Lower lobe of right lung (tissue), 2 donors: ENCODE results near the gene MAP2. TPM values are rescaled to one million over a fixed set of nuclear protein-coding genes. Genes with fewer than 3 reads are reported as not detected.
A peak's percentile ranks its signal among the peaks of the same experiment; 100 is the strongest.
"Not testable (repeated sequence)": the region's sequence is repeated elsewhere in the genome, so short reads cannot be mapped to it uniquely, and the experiment has no call there.

Source experiments
- ATAC-seq, 2 donors: fragments of 200-7000 bp; cut with Tn5 transposase; one replicate each; pipeline ENCODE4 v1.9.1; 2020 to 2022; ENCODE audit warnings: mild to moderate bottlenecking in 2 of 2, moderate library complexity in 2 of 2
- DNase-seq: peaks from one replicate; pipeline ENCODE4 v3.0.0-alpha.2; 2020
- H3K27ac ChIP-seq: fragments of 200-600 bp; one replicate; pipeline ENCODE4 v1.8.0; 2022
- H3K27me3 ChIP-seq: fragments of 200-600 bp; one replicate; pipeline ENCODE4 v1.8.0; 2022; ENCODE audit warnings: low read depth
- H3K36me3 ChIP-seq: fragments of 200-600 bp; one replicate; pipeline ENCODE4 v1.8.0; 2022; ENCODE audit warnings: mild to moderate bottlenecking
- H3K4me1 ChIP-seq: fragments of 200-600 bp; one replicate; pipeline ENCODE4 v1.8.0; 2022
- H3K4me3 ChIP-seq: fragments of 200-600 bp; one replicate; pipeline ENCODE4 v1.8.0; 2022; ENCODE audit warnings: mild to moderate bottlenecking
- H3K9me3 ChIP-seq: fragments of 200-600 bp; one replicate; pipeline ENCODE4 v1.8.0; 2022
- intact Hi-C: fragments of 100-400 bp; cut with DNase I; formaldehyde crosslinking; loops from one replicate; pipeline ENCODE4 v1.11.0; 2022
- total RNA-seq: library from RNA; stranded (reverse); fragmentation: NEBNext Ultra II Directional; extraction: Animal tissue kit (Norgen Biotek cat#: 25700); gene quantifications from one replicate; pipeline ENCODE4 v1.2.1, GENCODE V29; 2021
- TF ChIP-seq, protein P1 (sequence below): fragments of 200-600 bp; IDR thresholded peaks from one replicate; pipeline ENCODE4 v1.8.0; 2022; ENCODE audit warnings: antibody characterized with exemption, mild to moderate bottlenecking
- donor health status: DM: no; HTN: yes; CAD: no; lungs with severe emphysema.

MAP2 gene
- total RNA-seq, 1 donor from 2014 or later, result 22.6 TPM

DNA sequence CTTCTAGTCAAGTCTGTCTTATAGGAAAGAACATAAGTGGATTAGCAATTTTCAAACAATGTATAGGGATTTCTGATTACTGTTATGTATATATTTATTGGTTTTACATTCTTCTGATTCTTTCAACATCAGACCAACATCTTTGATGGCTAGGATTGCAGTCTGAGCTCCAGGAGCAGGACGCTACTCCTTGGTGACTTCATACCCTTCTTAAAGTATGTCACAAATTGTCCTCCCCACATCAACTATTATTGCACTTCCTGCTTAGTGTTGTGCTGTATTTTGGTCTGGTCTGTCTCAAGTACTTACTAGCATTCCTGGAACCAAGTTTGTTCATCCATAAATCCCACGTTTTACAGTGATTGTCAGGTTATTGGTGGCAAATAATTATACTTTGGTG is 49.0 kb downstream of the MAP2 start:
- Histone ChIP-seq H3K9me3 (no peaks in the 10 kb centered on the region), H3K4me3 (no peak overlapping the region), H3K36me3 (no peaks in the 10 kb centered on the region), H3K27ac (peak overlapping the region; percentile 8), H3K27me3 (no peaks in the 10 kb centered on the region), H3K4me1 (peaks cover 28% of the 10 kb centered on the region)
- no peak for DNase-seq
- intact Hi-C loops, result no loop called here
- TF ChIP-seq, protein P1, sequence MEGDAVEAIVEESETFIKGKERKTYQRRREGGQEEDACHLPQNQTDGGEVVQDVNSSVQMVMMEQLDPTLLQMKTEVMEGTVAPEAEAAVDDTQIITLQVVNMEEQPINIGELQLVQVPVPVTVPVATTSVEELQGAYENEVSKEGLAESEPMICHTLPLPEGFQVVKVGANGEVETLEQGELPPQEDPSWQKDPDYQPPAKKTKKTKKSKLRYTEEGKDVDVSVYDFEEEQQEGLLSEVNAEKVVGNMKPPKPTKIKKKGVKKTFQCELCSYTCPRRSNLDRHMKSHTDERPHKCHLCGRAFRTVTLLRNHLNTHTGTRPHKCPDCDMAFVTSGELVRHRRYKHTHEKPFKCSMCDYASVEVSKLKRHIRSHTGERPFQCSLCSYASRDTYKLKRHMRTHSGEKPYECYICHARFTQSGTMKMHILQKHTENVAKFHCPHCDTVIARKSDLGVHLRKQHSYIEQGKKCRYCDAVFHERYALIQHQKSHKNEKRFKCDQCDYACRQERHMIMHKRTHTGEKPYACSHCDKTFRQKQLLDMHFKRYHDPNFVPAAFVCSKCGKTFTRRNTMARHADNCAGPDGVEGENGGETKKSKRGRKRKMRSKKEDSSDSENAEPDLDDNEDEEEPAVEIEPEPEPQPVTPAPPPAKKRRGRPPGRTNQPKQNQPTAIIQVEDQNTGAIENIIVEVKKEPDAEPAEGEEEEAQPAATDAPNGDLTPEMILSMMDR, result no peak
- ATAC-seq, result peak; percentile 52 to 65

DNA sequence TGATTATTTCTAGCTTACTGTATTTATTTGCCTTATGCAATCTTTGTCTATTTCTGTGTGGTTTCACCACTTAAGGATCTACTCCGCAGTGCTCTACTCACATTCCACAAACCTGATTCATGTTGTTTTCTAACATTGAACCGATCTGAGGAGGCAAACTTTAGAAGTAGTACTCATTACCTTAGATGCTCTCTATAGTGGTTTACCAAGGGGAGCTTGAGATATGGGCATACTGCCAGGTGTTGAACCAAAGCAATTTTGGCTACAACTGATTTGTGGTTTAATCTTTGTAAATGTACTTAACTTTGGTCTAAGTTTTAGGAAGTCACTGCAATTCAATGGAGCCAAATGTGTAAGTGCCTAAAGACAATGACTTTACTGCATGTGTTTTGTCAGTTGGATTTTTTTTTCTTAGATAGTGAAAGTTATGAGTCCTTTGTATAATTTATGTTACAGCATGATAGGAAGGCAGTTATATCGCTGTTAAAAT is 50.1 kb downstream of the MAP2 start:
- intact Hi-C loops, result no loop called here
- H3K4me1 ChIP-seq, result peaks cover 28% of the 10 kb centered on the region
- no peak for DNase-seq
- ATAC-seq, result peak; percentile 94 to 97
- no peaks in the 10 kb centered on the region for H3K9me3 ChIP-seq
- no peaks in the 10 kb centered on the region for H3K36me3 ChIP-seq
- H3K4me3 ChIP-seq, result no peak overlapping the region
- TF ChIP-seq, protein P1, result no peak
- H3K27me3 ChIP-seq, result no peaks in the 10 kb centered on the region
- H3K27ac ChIP-seq, result no peak overlapping the region

- ATAC-seq (no peak), DNase-seq (no peak)
- Histone ChIP-seq H3K4me3 (no peak overlapping the region), H3K9me3 (no peaks in the 10 kb centered on the region), H3K27ac (no peak overlapping the region), H3K27me3 (no peaks in the 10 kb centered on the region), H3K4me1 (peaks cover 28% of the 10 kb centered on the region), H3K36me3 (no peaks in the 10 kb centered on the region)
- TF ChIP-seq, protein P1, result no peak
- intact Hi-C loops, result no loop called here
Observed at GRCh38 chr2:209474960-209475359, 51.1 kb downstream of the MAP2 start.

DNA sequence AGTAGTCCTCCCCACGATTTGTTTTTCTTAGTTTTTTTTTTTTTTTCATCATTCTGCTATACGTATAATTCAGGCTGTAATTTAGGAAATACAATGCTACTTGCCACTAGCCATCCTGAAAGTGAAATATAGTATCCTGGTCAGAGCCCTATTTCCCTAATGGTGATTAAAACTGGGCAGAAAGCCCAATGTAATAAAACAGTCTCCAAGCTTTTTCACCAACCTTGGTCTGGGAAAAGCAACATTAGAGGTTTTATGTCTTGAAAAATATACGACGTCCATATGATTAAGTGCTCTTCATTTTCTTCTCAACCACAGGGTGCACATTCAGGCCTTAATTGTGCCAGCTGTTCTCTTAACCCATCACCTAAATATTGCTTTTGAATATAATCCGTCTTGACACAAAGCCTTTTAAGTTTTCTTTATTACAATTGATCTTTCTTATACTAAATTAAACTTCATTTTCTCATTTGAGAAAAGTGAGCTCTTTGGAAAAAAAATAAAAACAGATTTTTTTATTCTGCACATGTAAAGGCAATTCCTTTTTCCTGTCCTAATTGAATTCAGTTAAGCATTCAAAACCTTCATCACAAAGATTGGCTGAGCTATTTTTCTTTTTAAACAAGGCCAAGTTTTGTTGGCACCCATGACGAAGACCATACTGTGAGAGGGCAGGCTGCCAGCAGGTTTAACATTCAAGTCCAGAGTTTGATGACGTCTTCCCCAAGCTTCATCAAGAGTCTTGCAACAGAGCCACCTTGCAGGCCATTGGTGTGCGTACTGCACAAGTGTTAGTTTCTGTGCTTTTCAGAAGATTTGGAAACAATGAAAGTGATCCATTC is 52.7 kb downstream of the MAP2 start:
- ATAC-seq (no peak), DNase-seq (no peak)
- TF ChIP-seq, protein P1, result no peak
- Histone ChIP-seq H3K4me1 (peaks cover 28% of the 10 kb centered on the region), H3K9me3 (no peaks in the 10 kb centered on the region), H3K27me3 (no peaks in the 10 kb centered on the region), H3K4me3 (no peak overlapping the region), H3K27ac (no peak overlapping the region), H3K36me3 (no peaks in the 10 kb centered on the region)
- intact Hi-C loops, result no loop called here

GRCh38 chr2:209492296-209492695 is 68.4 kb downstream of the MAP2 start:
- H3K27ac ChIP-seq, H3K36me3 ChIP-seq, DNase-seq, H3K9me3 ChIP-seq, intact Hi-C loops, ATAC-seq, H3K27me3 ChIP-seq, H3K4me3 ChIP-seq: not testable (repeated sequence)
- H3K4me1 ChIP-seq, result peaks cover 17% of the 10 kb centered on the region

GRCh38 chr2:209495068-209495620 is 71.3 kb downstream of the MAP2 start:
- intact Hi-C loops, ATAC-seq, H3K36me3 ChIP-seq, DNase-seq, H3K4me3 ChIP-seq, H3K27me3 ChIP-seq: not testable (repeated sequence)
- H3K9me3 ChIP-seq, result peaks cover 13% of the 10 kb centered on the region
- peak overlapping the region; percentile 74 for H3K27ac ChIP-seq
- H3K4me1 ChIP-seq, result peaks cover 17% of the 10 kb centered on the region
